HepG2 (cell line): ENCODE data around the gene FRMD4A. TPM values are rescaled to one million over a fixed set of nuclear protein-coding genes. Genes with fewer than 3 reads are reported as not detected.

ENCODE experiments used
- ARID3A ChIP-seq: IDR thresholded peaks from 2 replicates; pipeline ENCODE4 v1.6.1; 2012; ENCODE audit warnings: low read depth, low read length, improper control_type of control experiment
- BCL3 ChIP-seq: sonication (generic); formaldehyde crosslinking; IDR thresholded peaks from 2 replicates; pipeline ENCODE4 v1.5.1; 2020; ENCODE audit warnings: mild to moderate bottlenecking, missing genetic modification reagents, moderate library complexity
- BORCS8-MEF2B ChIP-seq: sonication (generic); formaldehyde crosslinking; IDR thresholded peaks from 2 replicates; pipeline ENCODE4 v1.8.0; 2022; ENCODE audit warnings: mild to moderate bottlenecking, missing genetic modification reagents
- CHD4 ChIP-seq: fragments of 200-600 bp; sonication (generic); IDR thresholded peaks from 2 replicates; pipeline ENCODE4 v1.7.0; 2017; ENCODE audit warnings: mild to moderate bottlenecking, low read length, borderline replicate concordance
- ETV5 ChIP-seq: IDR thresholded peaks from 2 replicates; pipeline ENCODE4 v1.6.1; 2018; ENCODE audit warnings: missing biosample characterization, missing genetic modification reagents, inconsistent platforms, borderline replicate concordance
- KDM6A ChIP-seq: IDR thresholded peaks from 2 replicates; pipeline ENCODE4 v1.6.1; 2016; ENCODE audit warnings: low read depth
- NCOA2 ChIP-seq: sonication (generic); formaldehyde crosslinking; IDR thresholded peaks from 2 replicates; pipeline ENCODE4 v1.8.0; 2022; ENCODE audit warnings: inconsistent platforms
- NFKB2 ChIP-seq: sonication (generic); formaldehyde crosslinking; IDR thresholded peaks from 2 replicates; pipeline ENCODE4 v1.4.0; 2020; ENCODE audit warnings: missing genetic modification reagents, borderline replicate concordance
- NFYB ChIP-seq: sonication (generic); formaldehyde crosslinking; IDR thresholded peaks from 2 replicates; pipeline ENCODE4 v1.4.0; 2020; ENCODE audit warnings: missing genetic modification reagents
- PAXIP1 ChIP-seq: sonication (generic); formaldehyde crosslinking; conservative IDR thresholded peaks from 2 replicates; pipeline ENCODE4 v1.4.0; 2020; ENCODE audit warnings: mild to moderate bottlenecking, missing genetic modification reagents, moderate library complexity
- RFX3 ChIP-seq: IDR thresholded peaks from 2 replicates; pipeline ENCODE4 v1.6.1; 2016; ENCODE audit warnings: missing biosample characterization, missing genetic modification reagents
- SCMH1 ChIP-seq: sonication (generic); formaldehyde crosslinking; IDR thresholded peaks from 2 replicates; pipeline ENCODE4 v1.9.0; 2021; ENCODE audit warnings: missing genetic modification reagents, mild to moderate bottlenecking, borderline replicate concordance
- ZEB1 ChIP-seq: IDR thresholded peaks from 2 replicates; pipeline ENCODE4 v1.6.1; 2012; ENCODE audit warnings: mild to moderate bottlenecking, low read depth, inconsistent platforms; ENCODE audit not compliant: insufficient replicate concordance
- ZMYM2 ChIP-seq: sonication (generic); formaldehyde crosslinking; IDR thresholded peaks from 2 replicates; pipeline ENCODE4 v1.8.0; 2022; ENCODE audit warnings: mild to moderate bottlenecking, missing genetic modification reagents
- ZNF121 ChIP-seq: sonication (generic); formaldehyde crosslinking; IDR thresholded peaks from 2 replicates; pipeline ENCODE4 v1.5.0; 2020; ENCODE audit warnings: mild to moderate bottlenecking, missing genetic modification reagents
- ZNF292 ChIP-seq: sonication (generic); formaldehyde crosslinking; IDR thresholded peaks from 2 replicates; pipeline ENCODE4 v1.8.1; 2022; ENCODE audit warnings: mild to moderate bottlenecking, low read depth, missing genetic modification reagents, borderline replicate concordance
- ZNF3 ChIP-seq: IDR thresholded peaks from 2 replicates; pipeline ENCODE4 v1.7.0; 2017; ENCODE audit warnings: inconsistent platforms
- ZNF747 ChIP-seq: sonication (generic); formaldehyde crosslinking; IDR thresholded peaks from 2 replicates; pipeline ENCODE4 v1.8.1; 2023; ENCODE audit warnings: missing genetic modification reagents, mild to moderate bottlenecking, borderline replicate concordance
- ZNF749 ChIP-seq: sonication (generic); formaldehyde crosslinking; IDR thresholded peaks from 2 replicates; pipeline ENCODE4 v1.8.0; 2022; ENCODE audit warnings: mild to moderate bottlenecking, missing genetic modification reagents, moderate library complexity, borderline replicate concordance
- ZNF773 ChIP-seq: sonication (generic); formaldehyde crosslinking; IDR thresholded peaks from 2 replicates; pipeline ENCODE4 v1.4.0; 2020; ENCODE audit warnings: missing genetic modification reagents, borderline replicate concordance
- polyA plus RNA-seq, 8 experiments: library from polyadenylated mRNA; depleted of rRNA in 3 of 8; stranded (reverse) in 7 of 8; unstranded in 1 of 8; fragments of >200 nt; fragmentation: Illumina TruSeq in 4 of 8; extraction: Trizol in 4 of 8; gene quantifications; 2 replicates each; pipeline versions ENCODE4 v1.2.1 to v1.2.3, GENCODE V29; 2011 to 2016; ENCODE audit warnings: low read depth in 4 of 8, missing spikeins in 1 of 8, mixed read lengths in 1 of 8; ENCODE audit not compliant: insufficient read depth in 1 of 8
- total RNA-seq, 5 experiments: library from RNA; depleted of rRNA; stranded (reverse); fragments of >200 nt; fragmentation: Illumina TruSeq; extraction: Trizol; gene quantifications; 2 replicates each; pipeline ENCODE4 v1.2.3, GENCODE V29; 2016; ENCODE audit warnings: low read depth in 1 of 5
- TF ChIP-seq, protein P1 (sequence below): sonication (generic); formaldehyde crosslinking; IDR thresholded peaks from 2 replicates; pipeline ENCODE4 v1.5.0; 2020; ENCODE audit warnings: missing genetic modification reagents

FRMD4A gene
- total and polyA plus RNA-seq, 2 of the 13 experiments (the other 11 are each of a cell fraction or from before 2014, with no cell fraction given) = 0.09 to 0.26 TPM

GRCh38 chr10:14259696-14260566 is 70.8 kb downstream of the FRMD4A start (continued):
- no peak for TF ChIP-seq NFKB2 (CRISPR knock-in tag)
- TF ChIP-seq ZNF747 = no peak
- no peak for TF ChIP-seq ETV5 (CRISPR knock-in tag)
- peak; percentile 44; the same call in 1 of the 2 replicates for TF ChIP-seq NCOA2 (CRISPR knock-in tag)
- peak; percentile 70 for TF ChIP-seq PAXIP1 (CRISPR knock-in tag)
- TF ChIP-seq ZEB1 = no peak
- no peak for TF ChIP-seq ZNF773
- TF ChIP-seq ZNF3 = no peak
- no peak for TF ChIP-seq ZNF749
- no peak for TF ChIP-seq RFX3 (CRISPR knock-in tag)
- no peak for TF ChIP-seq NFYB (CRISPR knock-in tag)
- TF ChIP-seq KDM6A = no peak
- TF ChIP-seq CHD4 = no peak
- TF ChIP-seq ZNF292 = peak; percentile 56; the same call in 1 of the 2 replicates
- TF ChIP-seq ZMYM2 (CRISPR knock-in tag) = no peak
- TF ChIP-seq ZNF121 (CRISPR knock-in tag) = no peak
- TF ChIP-seq, protein P1, sequence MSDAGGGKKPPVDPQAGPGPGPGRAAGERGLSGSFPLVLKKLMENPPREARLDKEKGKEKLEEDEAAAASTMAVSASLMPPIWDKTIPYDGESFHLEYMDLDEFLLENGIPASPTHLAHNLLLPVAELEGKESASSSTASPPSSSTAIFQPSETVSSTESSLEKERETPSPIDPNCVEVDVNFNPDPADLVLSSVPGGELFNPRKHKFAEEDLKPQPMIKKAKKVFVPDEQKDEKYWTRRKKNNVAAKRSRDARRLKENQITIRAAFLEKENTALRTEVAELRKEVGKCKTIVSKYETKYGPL (CRISPR knock-in tag) = no peak
- TF ChIP-seq ARID3A = peak; percentile 68; the same call in 1 of the 2 replicates
- no peak for TF ChIP-seq SCMH1 (CRISPR knock-in tag)
- no peak for TF ChIP-seq BORCS8-MEF2B (CRISPR knock-in tag)
- no peak for TF ChIP-seq BCL3
